Gastroesophageal sphincter (tissue), 4 donors: ENCODE data around the gene NRXN3. TPM values are rescaled to one million over a fixed set of nuclear protein-coding genes. Genes with fewer than 3 reads are reported as not detected.

Source experiments
- ATAC-seq: fragments of 150-250 bp; one replicate; pipeline ENCODE4 v1.9.1; 2016; ENCODE audit warnings: mild to moderate bottlenecking, moderate library complexity
- H3K27ac ChIP-seq, 4 donors: fragments of 200-600 bp; sonication (generic) in 3 of 4; 1 replicate in 3 of 4; 2 replicates in 1 of 4; pipeline ENCODE4 v1.5.1; 2016 to 2019
- H3K27me3 ChIP-seq: fragments of 200-600 bp; sonication (generic); one replicate; pipeline ENCODE4 v1.5.1; 2019
- H3K36me3 ChIP-seq, 2 donors: fragments of 200-600 bp; sonication (generic); one replicate each; pipeline ENCODE4 v1.5.1; 2019; ENCODE audit warnings: control low read depth in 1 of 2
- H3K4me1 ChIP-seq, 3 donors: fragments of 200-600 bp; sonication (generic); 1 replicate in 2 of 3; 2 replicates in 1 of 3; pipeline ENCODE4 v1.5.1; 2016 to 2019; ENCODE audit warnings: control low read depth in 2 of 3
- H3K4me3 ChIP-seq, 2 donors: fragments of 200-600 bp; sonication (generic); one replicate each; pipeline ENCODE4 v1.5.1; 2019; ENCODE audit warnings: mild to moderate bottlenecking in 1 of 2, moderate library complexity in 1 of 2
- H3K9me3 ChIP-seq, 3 donors: fragments of 200-600 bp; sonication (generic); one replicate each; pipeline ENCODE4 v1.5.1; 2017 to 2019; ENCODE audit warnings: control low read depth in 2 of 3
- CTCF ChIP-seq, 4 experiments: fragments of 200-600 bp in 2 of 4; fragments of 450-650 bp in 2 of 4; sonication (generic) in 1 of 4; IDR thresholded peaks; one replicate each; pipeline ENCODE4 v1.5.1; 2017 to 2019; ENCODE audit warnings: antibody characterized with exemption in 4 of 4, mild to moderate bottlenecking in 2 of 4, moderate library complexity in 2 of 4
- EP300 ChIP-seq: sonication (generic); formaldehyde crosslinking; IDR thresholded peaks from one replicate; pipeline ENCODE4 v1.6.1; 2017; ENCODE audit warnings: antibody characterized with exemption, mild to moderate bottlenecking
- POLR2A ChIP-seq, 2 donors: fragments of 450-650 bp; IDR thresholded peaks; one replicate each; pipeline ENCODE4 v1.6.1; 2017; ENCODE audit warnings: antibody characterized with exemption in 2 of 2, mild to moderate bottlenecking in 2 of 2, moderate library complexity in 1 of 2
- POLR2AphosphoS5 ChIP-seq: sonication (generic); formaldehyde crosslinking; IDR thresholded peaks from one replicate; pipeline ENCODE4 v1.6.1; 2017; ENCODE audit warnings: antibody characterized with exemption
- WGBS, 2 donors: methylation state at CpG; one replicate each; pipeline ENCODE4 v1.1.5; 2018; ENCODE audit warnings: low coverage in 1 of 2; 5-methylcytosine and 5-hydroxymethylcytosine counted together
- total RNA-seq, 4 donors: library from RNA; depleted of rRNA; stranded (reverse); fragments of >200 nt; gene quantifications; one replicate each; pipeline ENCODE4 v1.1.0, GENCODE V29; 2016

The NRXN3 gene
- total RNA-seq, 4 donors from 2014 or later, result 74.2 to 192 (median 98.2) TPM

DNA sequence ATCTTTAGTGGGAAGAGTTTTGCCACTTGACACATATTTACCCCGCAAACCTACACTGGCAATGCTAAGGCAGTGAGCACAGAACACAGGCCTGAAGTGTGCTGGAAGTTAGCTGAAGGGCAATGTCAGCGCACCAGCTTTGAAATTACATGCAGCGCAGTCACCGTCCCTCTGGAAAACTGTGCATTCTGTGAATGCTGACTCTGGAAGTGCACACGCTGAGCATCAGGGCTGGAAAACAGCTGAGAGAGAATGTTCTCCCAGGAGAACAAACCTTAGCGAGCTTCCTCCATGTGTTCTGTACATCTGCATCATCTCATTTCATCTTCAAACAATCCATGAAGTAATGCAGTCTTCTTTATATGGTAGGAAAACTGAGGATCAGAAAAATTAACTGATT is 448.2 kb downstream of the NRXN3 start:
- no peak for TF ChIP-seq POLR2AphosphoS5
- TF ChIP-seq POLR2A (IDR thresholded peaks at IDR 0.05), result no peak
- no peak for TF ChIP-seq CTCF (IDR thresholded peaks at IDR 0.05)
- TF ChIP-seq EP300, result no peak
- ATAC-seq, result no peak
- WGBS, 2 donors, result 68 to 82% methylated on average over 3 to 5 of the region's 6 CpGs
- Histone ChIP-seq H3K9me3 (no peaks in the 10 kb centered on the region), H3K4me1 (no peaks in the 10 kb centered on the region), H3K27ac (no peak overlapping the region), H3K4me3 (no peak overlapping the region), H3K27me3 (no peaks in the 10 kb centered on the region), H3K36me3 (no peaks in the 10 kb centered on the region)

- Histone ChIP-seq H3K9me3 (no peaks in the 10 kb centered on the region), H3K36me3 (no peaks in the 10 kb centered on the region), H3K4me1 (no peaks in the 10 kb centered on the region), H3K27me3 (peaks cover 4% of the 10 kb centered on the region), H3K4me3 (no peak overlapping the region), H3K27ac (no peak overlapping the region)
- no peak for TF ChIP-seq CTCF (IDR thresholded peaks at IDR 0.05)
- no peak for TF ChIP-seq POLR2A (IDR thresholded peaks at IDR 0.05)
- no peak for TF ChIP-seq EP300
- TF ChIP-seq POLR2AphosphoS5, result no peak
- ATAC-seq, result no peak
These were observed 456.9 kb downstream of the NRXN3 start for GRCh38 chr14:78627114-78627513.

DNA sequence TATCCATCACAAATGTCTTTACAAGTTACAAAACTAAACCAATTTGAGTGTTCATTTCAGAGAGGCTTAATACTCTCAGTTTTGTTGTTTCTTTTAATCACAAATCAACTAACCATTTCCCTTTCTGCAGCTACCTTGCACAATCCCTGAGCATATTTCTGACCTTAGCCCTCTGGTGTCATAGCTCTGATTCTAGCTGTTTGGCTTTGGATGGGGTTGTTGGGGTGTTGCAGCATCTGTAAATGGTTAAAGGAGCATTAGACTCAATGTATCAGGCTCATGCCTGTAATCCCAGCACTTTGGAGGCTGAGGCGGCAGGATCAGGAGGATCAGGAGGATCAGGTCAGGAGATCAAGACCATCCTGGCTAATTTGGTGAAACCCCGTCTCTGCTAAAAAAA is 461.4 kb downstream of the NRXN3 start:
- Histone ChIP-seq H3K9me3 (no peaks in the 10 kb centered on the region), H3K4me1 (no peaks in the 10 kb centered on the region), H3K27me3 (peaks cover 3% of the 10 kb centered on the region), H3K4me3 (no peak overlapping the region), H3K27ac (no peak overlapping the region), H3K36me3 (no peaks in the 10 kb centered on the region)
- no peak for ATAC-seq
- no peak for TF ChIP-seq CTCF (IDR thresholded peaks at IDR 0.05)
- no peak for TF ChIP-seq EP300
- no peak for TF ChIP-seq POLR2AphosphoS5
- TF ChIP-seq POLR2A (IDR thresholded peaks at IDR 0.05), result no peak
- WGBS, 2 donors, result no CpG with 5 or more reads among the region's 2 CpGs

DNA sequence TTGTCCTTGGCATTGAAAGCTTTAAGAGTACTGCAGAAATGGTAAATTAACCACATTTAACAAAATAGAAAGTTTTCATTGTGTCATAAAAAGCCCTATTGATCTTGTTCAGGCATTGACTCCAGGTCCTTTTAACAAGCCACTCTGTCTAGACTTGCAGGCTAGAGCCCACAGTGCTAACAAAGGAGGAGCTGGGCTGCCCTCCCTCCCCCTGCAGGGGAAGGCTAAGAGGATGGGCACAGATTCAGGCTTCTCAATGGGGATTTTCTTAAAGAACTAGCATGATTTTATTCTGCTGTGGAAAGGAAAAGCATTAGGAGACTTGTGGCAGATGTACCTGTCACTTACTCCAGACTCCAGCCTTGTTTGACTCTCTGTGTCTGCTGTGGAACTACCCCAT is 463.6 kb downstream of the NRXN3 start:
- no peaks in the 10 kb centered on the region for H3K36me3 ChIP-seq
- no peak overlapping the region for H3K4me3 ChIP-seq
- ATAC-seq, result no peak
- TF ChIP-seq EP300 (no peak), CTCF (IDR thresholded peaks at IDR 0.05) (no peak), POLR2AphosphoS5 (no peak), POLR2A (IDR thresholded peaks at IDR 0.05) (no peak)
- no peaks in the 10 kb centered on the region for H3K4me1 ChIP-seq
- H3K9me3 ChIP-seq, result no peaks in the 10 kb centered on the region
- no peak overlapping the region for H3K27ac ChIP-seq
- H3K27me3 ChIP-seq, result peaks cover 3% of the 10 kb centered on the region

DNA sequence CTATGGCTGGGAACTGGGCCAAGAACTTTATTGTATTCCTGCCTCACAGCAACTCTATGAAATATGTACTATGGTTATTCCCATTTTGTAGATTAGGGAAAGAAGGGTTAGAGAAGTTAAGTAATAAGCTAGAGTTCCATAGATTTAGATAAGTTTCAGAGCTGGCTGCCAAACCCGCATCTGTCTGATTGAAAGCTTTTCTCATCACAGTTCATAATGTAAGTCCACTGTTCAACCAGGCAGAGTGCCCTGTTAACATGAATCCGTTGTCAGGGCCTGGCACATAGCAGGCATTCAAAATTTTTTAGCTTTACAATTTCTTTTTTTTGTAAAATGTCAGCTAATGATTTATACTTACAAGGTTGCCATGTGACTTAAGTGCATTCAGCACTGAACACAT is 467.3 kb downstream of the NRXN3 start:
- peaks cover 3% of the 10 kb centered on the region for H3K27me3 ChIP-seq
- H3K9me3 ChIP-seq, result no peaks in the 10 kb centered on the region
- no peak overlapping the region for H3K27ac ChIP-seq
- no peak for TF ChIP-seq EP300
- no peak for TF ChIP-seq CTCF (IDR thresholded peaks at IDR 0.05)
- no peak for TF ChIP-seq POLR2A (IDR thresholded peaks at IDR 0.05)
- TF ChIP-seq POLR2AphosphoS5, result no peak
- H3K4me1 ChIP-seq, result peaks cover 0 to 5% (median 0%) of the 10 kb centered on the region in 3 donors
- H3K36me3 ChIP-seq, result no peaks in the 10 kb centered on the region
- 49 to 73% methylated on average over 2 of the region's 2 CpGs for WGBS, 2 donors
- H3K4me3 ChIP-seq, result no peak overlapping the region
- ATAC-seq, result no peak
